Suppressor macrophage treated with lipopolysaccharide for 4 hours (primary cell): ENCODE results near the gene FLNB.

Source experiments
- DNase-seq: peaks from one replicate; pipeline ENCODE4 v3.0.0-alpha.2; 2020

The FLNB gene

GRCh38 chr3:58112185-58112535 is 103.9 kb downstream of the FLNB start:
- no peak for DNase-seq

DNA sequence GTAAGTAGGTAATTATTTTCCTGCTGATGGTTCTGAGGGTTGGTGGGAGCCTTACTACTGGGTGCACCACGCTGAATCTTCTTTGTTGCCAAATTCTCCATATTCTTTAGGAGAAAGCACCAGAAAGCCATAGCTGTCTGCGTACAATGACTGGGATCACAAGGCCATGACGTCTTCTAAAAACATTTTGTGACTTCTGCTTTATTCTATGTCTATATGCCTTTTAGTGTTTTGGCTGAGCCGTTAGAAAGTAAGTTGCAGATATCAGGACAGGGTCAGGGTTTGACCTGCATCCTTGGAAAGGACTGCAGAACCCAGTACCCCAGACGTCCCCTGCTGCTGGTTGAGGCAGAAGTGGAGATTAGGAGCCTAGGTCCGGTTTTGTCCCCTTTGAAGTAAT is 107.0 kb downstream of the FLNB start:
- DNase-seq, result no peak

DNA sequence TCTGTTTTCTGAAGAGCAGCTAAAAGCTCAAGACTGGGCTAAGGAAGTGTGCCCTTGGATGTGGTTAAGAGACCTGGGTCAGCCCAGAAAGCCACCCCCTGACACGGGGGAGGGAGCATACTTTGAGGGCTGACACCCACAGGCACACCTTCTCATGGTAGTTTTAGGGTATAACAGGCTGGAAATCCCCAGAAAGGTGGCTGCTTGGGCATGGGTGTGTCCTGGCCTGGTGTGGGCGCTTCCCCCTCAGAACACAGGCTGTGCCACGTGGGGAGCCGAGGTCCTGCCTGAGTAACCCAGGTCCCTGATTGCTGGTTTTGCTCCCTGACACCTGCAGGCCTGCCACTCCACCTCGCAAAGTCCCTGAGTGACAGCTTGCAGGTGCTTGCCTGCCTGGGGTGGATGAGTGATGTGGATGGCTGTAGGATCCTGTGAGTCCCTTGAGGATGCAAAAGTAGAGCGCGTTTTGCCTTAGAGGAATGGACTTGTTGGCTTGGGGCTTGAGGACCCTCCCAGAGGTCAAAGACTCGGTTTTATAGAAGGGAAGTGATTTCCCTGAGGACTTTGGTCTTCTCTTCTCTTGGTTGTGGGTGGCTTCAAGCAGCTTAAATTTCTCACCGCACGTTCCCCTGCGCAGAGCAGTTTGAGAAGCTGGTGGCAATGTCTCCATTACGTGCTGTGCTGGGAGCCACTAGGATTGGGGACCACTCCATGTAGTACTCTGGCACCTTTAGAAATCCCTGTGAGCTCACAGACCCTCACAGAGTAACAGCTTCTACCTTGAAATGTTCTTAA is 108.1 kb downstream of the FLNB start:
- no peak for DNase-seq

GRCh38 chr3:58116985-58117384 is 108.8 kb downstream of the FLNB start:
- no peak for DNase-seq

DNA sequence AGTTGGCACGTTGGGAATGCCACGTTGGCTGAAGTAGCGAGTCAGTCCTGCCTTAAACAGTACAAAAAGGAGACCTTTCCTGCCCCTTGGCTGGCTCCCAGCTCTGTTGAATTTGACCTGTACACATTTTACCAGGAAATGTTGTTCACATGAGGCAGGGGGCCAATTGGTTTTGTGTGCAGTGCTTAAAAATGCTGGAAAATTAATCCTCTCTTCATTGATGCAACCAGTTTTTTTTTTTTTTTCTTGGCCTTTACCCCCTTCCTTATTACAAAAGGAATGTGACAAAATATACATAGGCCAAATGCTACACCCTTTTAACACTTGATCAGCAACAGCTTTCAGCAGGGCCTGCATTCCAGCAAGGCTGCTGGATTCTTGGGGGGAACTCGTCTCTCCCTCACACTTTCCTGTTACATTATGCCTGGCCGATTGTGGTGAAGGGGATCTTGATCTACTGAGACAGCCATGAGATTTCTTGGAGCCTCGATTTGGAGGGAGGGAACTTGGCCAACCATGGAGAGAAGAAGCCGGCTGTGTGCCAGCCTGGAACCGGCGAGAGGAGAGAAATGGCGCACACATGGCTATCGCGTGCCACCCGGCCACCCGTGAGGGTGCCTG is 109.4 kb downstream of the FLNB start:
- no peak for DNase-seq

GRCh38 chr3:58119186-58119585 is 111.0 kb downstream of the FLNB start:
- no peak for DNase-seq

DNA sequence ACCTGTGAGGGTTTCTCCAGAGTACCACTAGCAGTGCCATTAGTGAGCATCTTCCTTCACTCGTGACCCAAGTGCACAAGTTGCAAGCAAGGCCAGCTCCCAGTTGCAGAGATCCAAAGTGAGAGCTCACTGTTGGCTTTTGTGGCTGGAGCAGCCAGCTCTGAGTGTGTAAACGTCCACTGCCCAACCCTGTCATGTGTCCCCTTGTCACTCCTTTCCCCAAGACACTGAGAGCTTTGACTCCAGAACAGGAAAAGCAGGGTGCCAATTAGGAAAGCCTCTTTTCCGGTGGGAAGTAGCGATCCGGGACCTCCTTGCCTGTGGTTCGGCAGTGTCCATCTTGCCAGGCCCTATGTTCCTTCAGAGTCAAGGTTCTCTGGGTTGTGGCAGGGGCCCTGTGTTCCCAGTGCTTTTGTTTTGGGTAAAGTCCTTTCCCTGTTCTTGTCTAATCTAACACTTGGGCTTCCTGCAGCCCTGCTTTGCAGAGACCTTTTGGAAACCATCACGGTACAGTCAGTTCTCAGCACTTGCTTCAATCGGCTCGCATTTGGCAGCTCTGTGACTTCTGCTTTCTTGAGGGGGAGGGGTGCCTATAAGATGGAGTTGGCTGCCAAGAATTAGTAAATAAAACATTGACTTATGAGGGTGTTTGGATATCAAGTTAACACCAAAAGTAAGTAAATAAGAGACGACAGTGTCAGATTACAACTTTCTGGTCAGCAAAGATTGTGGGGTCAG is 112.0 kb downstream of the FLNB start:
- DNase-seq, result peak; percentile 17

GRCh38 chr3:58121183-58121582 is 113.0 kb downstream of the FLNB start:
- DNase-seq, result no peak

- no peak for DNase-seq
These were observed 114.9 kb downstream of the FLNB start for GRCh38 chr3:58122936-58123700.

DNA sequence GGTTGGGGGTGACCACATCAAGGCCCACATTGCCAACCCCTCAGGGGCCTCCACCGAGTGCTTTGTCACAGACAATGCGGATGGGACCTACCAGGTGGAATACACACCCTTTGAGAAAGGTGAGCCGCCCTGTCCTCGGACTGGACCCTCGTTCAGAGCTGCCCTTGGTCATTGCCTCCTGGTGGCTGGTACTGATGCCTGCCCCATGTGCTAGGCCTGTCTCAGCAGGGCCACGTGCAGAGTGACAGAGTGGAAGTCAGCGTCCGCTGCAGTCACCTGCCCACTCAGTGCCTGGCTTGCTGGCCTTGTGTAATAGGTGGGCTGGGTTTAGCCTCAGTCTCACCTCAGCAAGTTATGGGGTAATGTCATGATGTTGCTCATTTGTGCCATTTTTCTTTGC is 116.2 kb downstream of the FLNB start:
- DNase-seq, result no peak

- DNase-seq, result no peak
These were observed 121.0 kb downstream of the FLNB start for GRCh38 chr3:58129041-58129770.

- no peak for DNase-seq
These were observed 122.4 kb downstream of the FLNB start for GRCh38 chr3:58130591-58130990.

- DNase-seq, result peak; percentile 73
These were observed 123.0 kb downstream of the FLNB start for GRCh38 chr3:58131101-58131825.

GRCh38 chr3:58132850-58133249 is 124.6 kb downstream of the FLNB start:
- DNase-seq, result no peak

DNA sequence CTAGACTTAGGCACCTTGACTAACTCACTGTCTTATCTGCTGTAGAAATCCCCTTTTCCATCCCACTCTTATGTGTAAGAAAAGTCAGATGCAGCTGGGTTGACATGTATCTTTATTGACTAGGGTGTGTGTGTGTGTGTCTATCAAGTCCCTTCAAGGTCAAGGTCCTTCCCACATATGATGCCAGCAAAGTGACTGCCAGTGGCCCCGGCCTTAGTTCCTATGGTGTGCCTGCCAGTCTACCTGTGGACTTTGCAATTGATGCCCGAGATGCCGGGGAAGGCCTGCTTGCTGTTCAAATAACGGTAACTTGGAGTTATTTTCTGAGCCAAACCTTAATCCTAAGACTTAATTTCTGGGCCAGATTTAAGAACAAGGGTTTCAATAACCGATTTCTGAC is 126.2 kb downstream of the FLNB start:
- DNase-seq, result no peak

DNA sequence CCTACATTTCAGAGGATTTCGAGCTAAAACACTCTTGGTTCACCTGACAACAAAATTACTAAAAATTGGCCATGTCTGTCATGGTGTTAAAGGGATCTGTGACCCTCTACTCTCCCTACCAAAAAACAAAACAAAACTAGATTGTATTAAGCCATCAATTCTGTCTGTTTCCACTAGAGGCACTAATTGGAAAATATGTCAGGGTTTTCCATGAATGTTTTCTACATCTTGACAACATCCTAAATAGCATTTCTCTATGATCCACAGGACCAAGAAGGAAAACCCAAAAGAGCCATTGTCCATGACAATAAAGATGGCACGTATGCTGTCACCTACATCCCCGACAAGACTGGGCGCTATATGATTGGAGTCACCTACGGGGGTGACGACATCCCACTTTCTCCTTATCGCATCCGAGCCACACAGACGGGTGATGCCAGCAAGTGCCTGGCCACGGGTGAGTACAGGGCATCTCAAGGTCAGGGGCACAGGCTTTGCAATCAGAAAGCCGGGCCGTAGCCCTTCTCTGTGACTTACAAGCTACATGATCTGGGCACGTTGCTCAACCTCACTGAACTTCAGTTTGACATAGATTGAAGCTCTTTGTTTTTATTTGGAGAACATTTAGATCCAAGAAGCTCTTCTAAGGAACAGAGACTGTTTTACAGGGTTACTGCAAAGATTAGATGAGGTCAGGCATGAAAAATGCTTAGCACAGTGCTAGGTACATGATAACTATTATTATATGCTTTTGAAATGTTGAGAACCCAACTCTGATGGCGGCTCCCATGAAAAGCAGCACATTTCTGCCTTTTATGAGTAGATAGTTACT is 127.7 kb downstream of the FLNB start:
- DNase-seq, result no peak

GRCh38 chr3:58137306-58137705 is 129.1 kb downstream of the FLNB start:
- no peak for DNase-seq

- no peak for DNase-seq
These were observed 133.6 kb downstream of the FLNB start for GRCh38 chr3:58141766-58142345.

GRCh38 chr3:58143417-58144055 is 135.3 kb downstream of the FLNB start:
- no peak for DNase-seq
